Measurements from ENCODE around the gene CCDC200. TPM values are rescaled to one million over a fixed set of nuclear protein-coding genes. Genes with fewer than 3 reads are reported as not detected.

The CCDC200 gene
- polyA plus RNA-seq, 1 donor from 2014 or later: not detected

- no peaks in the 10 kb centered on the region for H3K9me3 ChIP-seq (ENCODE audit: low read length)
- H3K9me2 ChIP-seq (ENCODE audit: insufficient read depth, low read length): no peaks in the 10 kb centered on the region
- H3K4me3 ChIP-seq (ENCODE audit: low read length): no peak overlapping the region
- H3K79me2 ChIP-seq (replicated peaks; ENCODE audit: insufficient read depth, low read length): no peaks in the 10 kb centered on the region
- no peak overlapping the region for H3K9ac ChIP-seq (ENCODE audit: low read length)
- no peaks in the 10 kb centered on the region for H4K20me1 ChIP-seq (ENCODE audit: insufficient read depth)
- no peak overlapping the region for H3K27ac ChIP-seq (ENCODE audit: low read length)
- H3K4me2 ChIP-seq (ENCODE audit: low read length): no peak overlapping the region
- H3F3A ChIP-seq (ENCODE audit: insufficient read depth, low read length, poor library complexity, severe bottlenecking): no peaks in the 10 kb centered on the region
- H3K36me3 ChIP-seq (ENCODE audit: insufficient read depth, low read length): no peaks in the 10 kb centered on the region
- H2AFZ ChIP-seq (ENCODE audit: low read depth, low read length): no peak overlapping the region
- no peak for TF ChIP-seq POLR2AphosphoS5 (IDR thresholded peaks at IDR 0.05)
- no peak for TF ChIP-seq SMC3 (conservative IDR thresholded peaks at IDR 0.05; ENCODE audit: poor library complexity)
- H3K27me3 ChIP-seq (ENCODE audit: insufficient read depth, low read depth, low read length): no peaks in the 10 kb centered on the region
These were observed 8.6 kb downstream of the CCDC200 start for GRCh38 chr17:43219746-43220380.

DNA sequence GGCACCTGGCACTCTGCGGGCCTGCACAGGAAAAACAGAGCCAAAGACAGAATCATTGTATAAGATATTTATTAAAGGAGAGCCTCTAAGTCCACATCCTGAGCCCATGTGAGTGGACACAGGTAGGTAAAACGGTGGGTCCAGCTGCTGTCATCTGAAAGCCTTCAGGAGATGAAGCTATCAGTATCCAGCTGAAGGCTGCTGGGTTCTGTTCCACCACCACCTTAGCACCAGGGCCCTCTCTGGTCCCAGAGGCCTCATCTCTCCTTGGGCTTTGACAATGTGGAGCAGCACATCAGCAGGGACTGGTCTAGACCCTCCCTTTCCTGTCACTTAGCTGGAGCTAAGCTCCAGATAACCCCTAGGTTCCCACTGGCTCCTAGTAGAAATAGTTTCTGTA, 9.4 kb downstream of the CCDC200 start:
- Histone ChIP-seq H3F3A (ENCODE audit: insufficient read depth, low read length, poor library complexity, severe bottlenecking) (no peaks in the 10 kb centered on the region), H3K9me2 (ENCODE audit: insufficient read depth, low read length) (no peaks in the 10 kb centered on the region), H3K4me2 (ENCODE audit: low read length) (no peak overlapping the region), H3K9ac (ENCODE audit: low read length) (no peak overlapping the region), H3K27ac (ENCODE audit: low read length) (no peak overlapping the region), H3K4me3 (ENCODE audit: low read length) (no peak overlapping the region), H3K9me3 (ENCODE audit: low read length) (no peaks in the 10 kb centered on the region), H2AFZ (ENCODE audit: low read depth, low read length) (no peak overlapping the region), H4K20me1 (ENCODE audit: insufficient read depth) (no peaks in the 10 kb centered on the region), H3K27me3 (ENCODE audit: insufficient read depth, low read depth, low read length) (no peaks in the 10 kb centered on the region), H3K79me2 (replicated peaks; ENCODE audit: insufficient read depth, low read length) (no peaks in the 10 kb centered on the region), H3K36me3 (ENCODE audit: insufficient read depth, low read length) (no peaks in the 10 kb centered on the region)
- TF ChIP-seq EZH2 (IDR thresholded peaks at IDR 0.05; ENCODE audit: borderline replicate concordance, insufficient read depth, low read length, poor library complexity, severe bottlenecking): no peak
- TF ChIP-seq EP300 (conservative IDR thresholded peaks at IDR 0.05; ENCODE audit: poor library complexity, severe bottlenecking): no peak
- no peak for TF ChIP-seq POLR2AphosphoS5 (IDR thresholded peaks at IDR 0.05)
- TF ChIP-seq CTCF (IDR thresholded peaks at IDR 0.05; ENCODE audit: poor library complexity, severe bottlenecking): no peak

DNA sequence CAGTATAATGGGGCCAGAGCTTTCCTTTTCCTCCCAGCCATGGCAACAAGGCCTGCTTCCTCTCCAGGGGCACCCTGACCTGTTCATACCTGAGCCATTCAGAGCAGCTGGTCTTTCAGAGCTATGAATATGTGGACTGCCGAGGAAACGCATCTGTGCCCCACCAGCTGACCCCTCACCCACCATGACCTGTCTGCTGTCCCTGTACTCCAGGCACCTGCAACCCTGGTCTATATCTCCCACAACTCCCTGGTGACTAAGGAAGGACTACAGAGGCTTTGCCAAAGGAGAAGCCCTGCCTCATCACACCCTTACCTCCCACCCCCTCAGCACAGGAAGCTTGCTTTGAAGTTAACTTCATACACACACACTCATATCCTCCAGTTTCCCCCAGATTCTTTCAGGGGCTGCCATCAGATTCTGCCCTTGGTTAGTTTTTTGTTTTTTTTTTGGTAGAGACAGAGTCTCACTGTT, 10.8 kb downstream of the CCDC200 start:
- Histone ChIP-seq H3K4me3 (ENCODE audit: low read length) (no peak overlapping the region), H3K4me2 (ENCODE audit: low read length) (no peak overlapping the region), H3K9me2 (ENCODE audit: insufficient read depth, low read length) (no peaks in the 10 kb centered on the region), H3K27ac (ENCODE audit: low read length) (no peak overlapping the region), H3K9ac (ENCODE audit: low read length) (no peak overlapping the region), H3K79me2 (replicated peaks; ENCODE audit: insufficient read depth, low read length) (no peaks in the 10 kb centered on the region), H4K20me1 (ENCODE audit: insufficient read depth) (no peaks in the 10 kb centered on the region), H3K27me3 (ENCODE audit: insufficient read depth, low read depth, low read length) (no peaks in the 10 kb centered on the region), H3K36me3 (ENCODE audit: insufficient read depth, low read length) (no peaks in the 10 kb centered on the region), H2AFZ (ENCODE audit: low read depth, low read length) (no peak overlapping the region), H3F3A (ENCODE audit: insufficient read depth, low read length, poor library complexity, severe bottlenecking) (no peaks in the 10 kb centered on the region), H3K9me3 (ENCODE audit: low read length) (no peaks in the 10 kb centered on the region)
- TF ChIP-seq SMC3 (conservative IDR thresholded peaks at IDR 0.05; ENCODE audit: poor library complexity) (no peak), REST (IDR thresholded peaks at IDR 0.05; ENCODE audit: borderline replicate concordance) (no peak), POLR2AphosphoS5 (IDR thresholded peaks at IDR 0.05) (no peak), RAD21 (conservative IDR thresholded peaks at IDR 0.05) (no peak), EZH2 (IDR thresholded peaks at IDR 0.05; ENCODE audit: borderline replicate concordance, insufficient read depth, low read length, poor library complexity, severe bottlenecking) (no peak)

Measured in neural cell (in vitro differentiated cells).